ENCODE results near the gene C9orf152.

C9orf152 gene

GRCh38 chr9:110178281-110178680 lies 29.7 kb downstream of the C9orf152 start:
- Histone ChIP-seq H3K27ac (replicated peaks) (no peak overlapping the region), H3K4me3 (replicated peaks; ENCODE audit: insufficient read depth, low read length) (no peak overlapping the region), H3K27me3 (ENCODE audit: insufficient read depth, poor library complexity, severe bottlenecking) (no peaks in the 10 kb centered on the region)
- TF ChIP-seq POLR2AphosphoS5 (IDR thresholded peaks at IDR 0.05; ENCODE audit: low read depth) (no peak), SPI1 (IDR thresholded peaks at IDR 0.05; ENCODE audit: borderline replicate concordance, low read depth) (no peak), REST (IDR thresholded peaks at IDR 0.05; ENCODE audit: insufficient replicate concordance, low read depth) (no peak), CTCF (IDR thresholded peaks at IDR 0.05; ENCODE audit: insufficient read depth, low read length) (no peak), GABPA (IDR thresholded peaks at IDR 0.05; ENCODE audit: low read depth) (no peak)
- no peak for DNase-seq (ENCODE audit: low read depth in 1 of 2, low spot score in 1 of 2)

GRCh38 chr9:110175275-110175968 lies 32.5 kb downstream of the C9orf152 start:
- no peak overlapping the region for H3K4me3 ChIP-seq (replicated peaks; ENCODE audit: insufficient read depth, low read length)
- H3K27me3 ChIP-seq (ENCODE audit: insufficient read depth, poor library complexity, severe bottlenecking) = no peaks in the 10 kb centered on the region
- H3K27ac ChIP-seq (replicated peaks) = no peak overlapping the region
- no peak for DNase-seq (ENCODE audit: low read depth in 1 of 2, low spot score in 1 of 2)
- no peak for TF ChIP-seq SPI1 (IDR thresholded peaks at IDR 0.05; ENCODE audit: borderline replicate concordance, low read depth)
- no peak for TF ChIP-seq GABPA (IDR thresholded peaks at IDR 0.05; ENCODE audit: low read depth)
- TF ChIP-seq REST (IDR thresholded peaks at IDR 0.05; ENCODE audit: insufficient replicate concordance, low read depth) = no peak
- no peak; the same call in 1 of the 2 replicates for TF ChIP-seq POLR2AphosphoS5 (IDR thresholded peaks at IDR 0.05; ENCODE audit: low read depth)
- TF ChIP-seq CTCF (IDR thresholded peaks at IDR 0.05; ENCODE audit: insufficient read depth, low read length) = no peak

GRCh38 chr9:110173322-110173642 lies 34.7 kb downstream of the C9orf152 start:
- no peak for TF ChIP-seq POLR2AphosphoS5 (IDR thresholded peaks at IDR 0.05; ENCODE audit: low read depth)
- no peak for TF ChIP-seq REST (IDR thresholded peaks at IDR 0.05; ENCODE audit: insufficient replicate concordance, low read depth)
- no peak for TF ChIP-seq SPI1 (IDR thresholded peaks at IDR 0.05; ENCODE audit: borderline replicate concordance, low read depth)
- TF ChIP-seq CTCF (IDR thresholded peaks at IDR 0.05; ENCODE audit: insufficient read depth, low read length) = no peak
- no peak for DNase-seq (ENCODE audit: low read depth in 1 of 2, low spot score in 1 of 2)
- no peaks in the 10 kb centered on the region for H3K27me3 ChIP-seq (ENCODE audit: insufficient read depth, poor library complexity, severe bottlenecking)
- no peak overlapping the region for H3K27ac ChIP-seq (replicated peaks)
- H3K4me3 ChIP-seq (replicated peaks; ENCODE audit: insufficient read depth, low read length) = no peak overlapping the region

All from HL-60 (cell line).